Panc1 (cell line): ENCODE results near the gene ASCC3. TPM values are rescaled to one million over a fixed set of nuclear protein-coding genes. Genes with fewer than 3 reads are reported as not detected.
"Not testable (repeated sequence)": the region's sequence is repeated elsewhere in the genome, so short reads cannot be mapped to it uniquely, and the experiment has no call there.

ENCODE experiments used
- ATAC-seq: fragments of 200-7000 bp; cut with Tn5 transposase; 2 replicates; pipeline ENCODE4 v1.9.1; 2020; ENCODE audit warnings: mild to moderate bottlenecking, moderate library complexity
- BruUV-seq: library from RNA; stranded (reverse); fragments of 400-500 nt; replicated peaks from 2 replicates; lab custom pipeline; 2021; lab: Mats Ljungman, UMichigan
- CTCF ChIA-PET: fragments of 300-600 bp; sonication (Branson Sonifier 250); formaldehyde crosslinking; loops from one replicate; lab custom pipeline; 2022; ENCODE audit warnings: antibody characterized with exemption; lab: Charles Lee
- POLR2A ChIA-PET: fragments of 300-600 bp; sonication (Branson Sonifier 250); formaldehyde crosslinking; loops from one replicate; lab custom pipeline; 2022; ENCODE audit warnings: antibody characterized with exemption; lab: Charles Lee
- DNase-seq: peaks from one replicate; pipeline ENCODE4 v3.0.0-alpha.2; 2010; ENCODE audit warnings: low read depth, low spot score
- H3K27ac ChIP-seq: 2 replicates; pipeline ENCODE4 v1.5.1; 2011; ENCODE audit warnings: mild to moderate bottlenecking, low read length, inconsistent platforms
- H3K27me3 ChIP-seq: fragments of 200-500 bp; sonication (Bioruptor generic); 2 replicates; pipeline ENCODE4 v1.6.0; 2014; ENCODE audit warnings: low read length, inconsistent platforms; ENCODE audit not compliant: control insufficient read depth, insufficient read depth
- H3K36me3 ChIP-seq: fragments of 200-500 bp; sonication (Bioruptor generic); 2 replicates; pipeline ENCODE4 v1.5.1; 2014; ENCODE audit warnings: inconsistent platforms, mild to moderate bottlenecking, low read length, moderate library complexity; ENCODE audit not compliant: control insufficient read depth, insufficient read depth
- H3K4me1 ChIP-seq: 2 replicates; pipeline ENCODE4 v1.5.1; 2011; ENCODE audit warnings: inconsistent platforms, mild to moderate bottlenecking, low read length, moderate library complexity; ENCODE audit not compliant: control insufficient read depth, insufficient read depth
- H3K4me3 ChIP-seq, 2 experiments: 2 replicates each; pipeline ENCODE4 v1.5.1; 2011 to 2012; ENCODE audit warnings: low read depth in 2 of 2, low read length in 2 of 2, mild to moderate bottlenecking in 2 of 2, inconsistent platforms in 1 of 2, moderate library complexity in 1 of 2
- H3K9me3 ChIP-seq: fragments of 200-500 bp; sonication (Bioruptor generic); 2 replicates; pipeline ENCODE4 v1.5.1; 2014; ENCODE audit warnings: low read depth, mild to moderate bottlenecking, inconsistent platforms, low read length, moderate library complexity; ENCODE audit not compliant: control insufficient read depth, insufficient read depth
- POLR2AphosphoS5 ChIP-seq: IDR thresholded peaks from 2 replicates; pipeline ENCODE4 v1.6.1; 2012; ENCODE audit warnings: mild to moderate bottlenecking, low read depth, low read length, moderate library complexity
- SIN3A ChIP-seq: IDR thresholded peaks from 2 replicates; pipeline ENCODE4 v1.6.1; 2012; ENCODE audit warnings: low read depth, mild to moderate bottlenecking, low read length, moderate library complexity, borderline replicate concordance; ENCODE audit not compliant: insufficient read depth
- TCF7L2 ChIP-seq: IDR thresholded peaks from 2 replicates; pipeline ENCODE4 v1.6.1; 2011; ENCODE audit warnings: mild to moderate bottlenecking, low read depth, low read length, inconsistent platforms
- in situ Hi-C: cut with HindIII; loops from 2 replicates; pipeline ENCODE4 v1.10.0; 2016; ENCODE audit warnings: low sequenced_read_pairs, low pct_unique_long_range_greater_than_20kb
- intact Hi-C: fragments of 100-400 bp; cut with micrococcal nuclease; formaldehyde crosslinking; loops from one replicate; pipeline ENCODE4 v1.10.0; 2022; ENCODE audit not compliant: unreplicated experiment
- total RNA-seq: library from RNA; stranded (reverse); gene quantifications from one replicate; pipeline ENCODE4 v1.2.1, GENCODE V29; 2021; ENCODE audit not compliant: unreplicated experiment
- TF ChIP-seq, protein P1 (sequence below), 2 experiments: IDR thresholded peaks; 2 replicates each; pipeline ENCODE4 v1.6.1; 2011 to 2012; ENCODE audit warnings: low read depth in 2 of 2, control low read depth in 1 of 2, low read length in 1 of 2, mild to moderate bottlenecking in 1 of 2, moderate library complexity in 1 of 2; ENCODE audit not compliant: insufficient read depth in 1 of 2
- TF ChIP-seq, protein P2 (sequence below): fragments of 450-650 bp; IDR thresholded peaks from 2 replicates; pipeline ENCODE4 v1.5.1; 2017; ENCODE audit warnings: mild to moderate bottlenecking

The ASCC3 gene
- total RNA-seq, 1 experiment from 2014 or later = 46.9 TPM

DNA sequence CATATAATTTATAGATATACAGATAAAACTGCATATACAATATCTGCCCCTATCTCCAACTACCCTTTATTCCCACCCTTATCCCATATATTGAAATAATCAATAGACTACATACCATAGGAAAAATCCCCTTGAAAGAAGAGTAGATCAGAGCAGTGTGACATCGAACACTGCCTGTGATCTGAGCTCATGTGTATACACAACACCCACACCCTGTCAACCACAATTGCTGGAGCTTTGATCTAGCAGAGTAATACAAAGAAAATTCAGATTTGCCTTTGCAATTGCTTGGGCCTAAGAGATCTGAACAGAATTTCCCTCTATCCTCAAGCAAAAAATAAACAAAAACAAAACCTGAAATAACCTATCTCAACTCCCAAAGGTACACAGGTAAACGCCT is 119.3 kb downstream of the ASCC3 start:
- Histone ChIP-seq H3K27ac (no peak overlapping the region), H3K9me3 (0 out of 2 replicates have a peak, but pooled peaks cover 3% of the 10 kb centered on the region), H3K27me3 (no peaks in the 10 kb centered on the region), H3K4me3 (no peak overlapping the region), H3K4me1 (no peaks in the 10 kb centered on the region), H3K36me3 (peaks cover 6% of the 10 kb centered on the region)
- in situ Hi-C loops = no loop called here
- TF ChIP-seq, protein P1, sequence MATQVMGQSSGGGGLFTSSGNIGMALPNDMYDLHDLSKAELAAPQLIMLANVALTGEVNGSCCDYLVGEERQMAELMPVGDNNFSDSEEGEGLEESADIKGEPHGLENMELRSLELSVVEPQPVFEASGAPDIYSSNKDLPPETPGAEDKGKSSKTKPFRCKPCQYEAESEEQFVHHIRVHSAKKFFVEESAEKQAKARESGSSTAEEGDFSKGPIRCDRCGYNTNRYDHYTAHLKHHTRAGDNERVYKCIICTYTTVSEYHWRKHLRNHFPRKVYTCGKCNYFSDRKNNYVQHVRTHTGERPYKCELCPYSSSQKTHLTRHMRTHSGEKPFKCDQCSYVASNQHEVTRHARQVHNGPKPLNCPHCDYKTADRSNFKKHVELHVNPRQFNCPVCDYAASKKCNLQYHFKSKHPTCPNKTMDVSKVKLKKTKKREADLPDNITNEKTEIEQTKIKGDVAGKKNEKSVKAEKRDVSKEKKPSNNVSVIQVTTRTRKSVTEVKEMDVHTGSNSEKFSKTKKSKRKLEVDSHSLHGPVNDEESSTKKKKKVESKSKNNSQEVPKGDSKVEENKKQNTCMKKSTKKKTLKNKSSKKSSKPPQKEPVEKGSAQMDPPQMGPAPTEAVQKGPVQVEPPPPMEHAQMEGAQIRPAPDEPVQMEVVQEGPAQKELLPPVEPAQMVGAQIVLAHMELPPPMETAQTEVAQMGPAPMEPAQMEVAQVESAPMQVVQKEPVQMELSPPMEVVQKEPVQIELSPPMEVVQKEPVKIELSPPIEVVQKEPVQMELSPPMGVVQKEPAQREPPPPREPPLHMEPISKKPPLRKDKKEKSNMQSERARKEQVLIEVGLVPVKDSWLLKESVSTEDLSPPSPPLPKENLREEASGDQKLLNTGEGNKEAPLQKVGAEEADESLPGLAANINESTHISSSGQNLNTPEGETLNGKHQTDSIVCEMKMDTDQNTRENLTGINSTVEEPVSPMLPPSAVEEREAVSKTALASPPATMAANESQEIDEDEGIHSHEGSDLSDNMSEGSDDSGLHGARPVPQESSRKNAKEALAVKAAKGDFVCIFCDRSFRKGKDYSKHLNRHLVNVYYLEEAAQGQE (IDR thresholded peaks at IDR 0.05; ENCODE audit: insufficient read depth in 1 of 2, low read depth in 2 of 2, low read length in 1 of 2) = no peak
- TF ChIP-seq, protein P2, sequence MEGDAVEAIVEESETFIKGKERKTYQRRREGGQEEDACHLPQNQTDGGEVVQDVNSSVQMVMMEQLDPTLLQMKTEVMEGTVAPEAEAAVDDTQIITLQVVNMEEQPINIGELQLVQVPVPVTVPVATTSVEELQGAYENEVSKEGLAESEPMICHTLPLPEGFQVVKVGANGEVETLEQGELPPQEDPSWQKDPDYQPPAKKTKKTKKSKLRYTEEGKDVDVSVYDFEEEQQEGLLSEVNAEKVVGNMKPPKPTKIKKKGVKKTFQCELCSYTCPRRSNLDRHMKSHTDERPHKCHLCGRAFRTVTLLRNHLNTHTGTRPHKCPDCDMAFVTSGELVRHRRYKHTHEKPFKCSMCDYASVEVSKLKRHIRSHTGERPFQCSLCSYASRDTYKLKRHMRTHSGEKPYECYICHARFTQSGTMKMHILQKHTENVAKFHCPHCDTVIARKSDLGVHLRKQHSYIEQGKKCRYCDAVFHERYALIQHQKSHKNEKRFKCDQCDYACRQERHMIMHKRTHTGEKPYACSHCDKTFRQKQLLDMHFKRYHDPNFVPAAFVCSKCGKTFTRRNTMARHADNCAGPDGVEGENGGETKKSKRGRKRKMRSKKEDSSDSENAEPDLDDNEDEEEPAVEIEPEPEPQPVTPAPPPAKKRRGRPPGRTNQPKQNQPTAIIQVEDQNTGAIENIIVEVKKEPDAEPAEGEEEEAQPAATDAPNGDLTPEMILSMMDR = no peak
- TF ChIP-seq SIN3A (no peak), POLR2AphosphoS5 (no peak), TCF7L2 (no peak)
- POLR2A ChIA-PET = no interaction called here
- no peak for ATAC-seq
- DNase-seq = no peak
- intact Hi-C loops = no loop called here
- CTCF ChIA-PET = no interaction called here
- BruUV-seq = no TSS peak

DNA sequence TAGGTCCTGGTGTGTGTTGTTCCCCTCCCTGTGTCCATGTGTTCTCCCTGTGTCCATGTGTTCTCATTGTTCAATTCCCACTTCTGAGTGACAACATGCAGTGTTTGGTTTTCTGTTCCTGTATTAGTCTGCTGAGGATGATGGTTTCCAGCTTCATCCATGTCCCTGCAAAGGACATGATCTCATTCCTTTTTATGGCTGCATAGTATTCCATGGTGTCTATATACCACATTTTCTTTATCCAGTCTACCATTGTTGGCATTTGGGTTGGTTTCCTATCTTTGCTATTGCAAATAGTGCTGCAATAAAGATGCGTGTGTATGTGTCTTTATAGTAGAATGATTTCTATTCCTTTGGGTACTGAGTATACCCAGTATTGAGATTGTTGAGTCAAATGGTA is 122.7 kb downstream of the ASCC3 start:
- H3K9me3 ChIP-seq, in situ Hi-C loops, intact Hi-C loops, H3K4me1 ChIP-seq, H3K4me3 ChIP-seq, POLR2A ChIA-PET, H3K36me3 ChIP-seq, DNase-seq, ATAC-seq, H3K27ac ChIP-seq, H3K27me3 ChIP-seq, CTCF ChIA-PET: not testable (repeated sequence)
- TSS peak; percentile 38 for BruUV-seq

DNA sequence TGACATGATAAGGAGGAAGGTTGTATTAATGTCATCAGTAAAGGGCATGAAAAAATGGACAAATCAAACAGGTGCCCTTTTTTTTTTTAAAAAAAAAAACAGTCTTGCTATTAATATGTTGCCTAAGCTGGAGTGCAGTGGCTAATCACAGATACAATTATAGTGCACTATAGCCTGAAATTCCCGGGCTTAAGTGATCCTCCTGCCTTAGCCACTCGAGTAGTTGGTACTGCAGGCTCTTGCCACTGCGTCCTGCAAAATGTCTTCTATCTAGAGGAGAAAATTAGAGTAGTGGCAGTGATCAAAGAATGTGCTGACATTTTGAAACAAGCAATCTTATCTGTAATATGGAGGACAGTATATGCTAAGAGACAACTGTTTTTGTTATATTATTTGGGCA is 127.7 kb downstream of the ASCC3 start:
- intact Hi-C loops (no loop called here), in situ Hi-C loops (no loop called here)
- no peak for ATAC-seq
- Histone ChIP-seq H3K4me1 (peaks cover 3% of the 10 kb centered on the region; the same call in 1 of the 2 replicates), H3K36me3 (no peaks in the 10 kb centered on the region; the same call in 1 of the 2 replicates), H3K9me3 (no peaks in the 10 kb centered on the region), H3K27me3 (no peaks in the 10 kb centered on the region), H3K27ac (no peak overlapping the region), H3K4me3 (no peak overlapping the region)
- ChIA-PET CTCF (no interaction called here), POLR2A (no interaction called here)
- TF ChIP-seq SIN3A (no peak), POLR2AphosphoS5 (no peak), TCF7L2 (no peak)
- TF ChIP-seq, protein P1 (IDR thresholded peaks at IDR 0.05; ENCODE audit: insufficient read depth in 1 of 2, low read depth in 2 of 2, low read length in 1 of 2) = no peak
- TF ChIP-seq, protein P2 = no peak
- no peak for DNase-seq
- no TSS peak for BruUV-seq
